Fibroblast of lung (primary cell): ENCODE results near the gene S100A10.

Experiments
- CTCF ChIP-seq, 2 donors: IDR thresholded peaks in 1 of 2; conservative IDR thresholded peaks in 1 of 2; 1 replicate in 1 of 2; 2 replicates in 1 of 2; pipeline ENCODE4 v1.5.1; 2011 to 2012; ENCODE audit warnings: low read length in 2 of 2, control low read depth in 1 of 2, inconsistent platforms in 1 of 2, low read depth in 1 of 2, mild to moderate bottlenecking in 1 of 2
- EZH2 ChIP-seq: IDR thresholded peaks from 2 replicates; pipeline ENCODE4 v1.5.1; 2012; ENCODE audit warnings: low read length, control low read depth, mild to moderate bottlenecking; ENCODE audit errors: missing control alignments

- TF ChIP-seq CTCF (conservative IDR thresholded peaks at IDR 0.05 in 1 of 2, IDR thresholded peaks at IDR 0.05 in 1 of 2; ENCODE audit: low read depth in 1 of 2, low read length in 2 of 2) (no peak), EZH2 (no peak)
Observed at GRCh38 chr1:151980287-151981177, 13.1 kb downstream of the S100A10 start.
